ENCODE measurements around the gene C20orf96.

DNA sequence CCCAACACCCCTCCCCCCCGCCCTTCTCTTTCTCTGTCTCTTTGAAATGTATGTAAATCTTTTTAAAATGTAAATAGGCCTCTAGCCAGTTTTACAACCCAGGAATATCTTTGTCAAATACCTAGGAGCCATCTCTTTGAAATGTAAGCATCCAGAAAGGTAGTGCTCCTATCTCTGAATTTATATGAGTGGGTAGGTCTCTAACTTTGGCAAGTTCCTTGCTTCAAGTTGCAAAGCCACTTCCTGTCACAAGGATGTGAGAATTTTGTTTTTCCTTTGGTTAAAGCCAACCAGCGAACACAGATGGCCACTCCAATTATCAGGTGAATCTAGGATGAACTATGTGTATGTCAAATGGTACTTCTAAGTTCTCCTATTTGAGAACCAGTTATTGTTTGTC, 39.2 kb downstream of the C20orf96 start:
- TF ChIP-seq EZH2 (IDR thresholded peaks at IDR 0.05; ENCODE audit: borderline replicate concordance, low read depth, low read length, severe bottlenecking): no peak
- TF ChIP-seq, protein P1, sequence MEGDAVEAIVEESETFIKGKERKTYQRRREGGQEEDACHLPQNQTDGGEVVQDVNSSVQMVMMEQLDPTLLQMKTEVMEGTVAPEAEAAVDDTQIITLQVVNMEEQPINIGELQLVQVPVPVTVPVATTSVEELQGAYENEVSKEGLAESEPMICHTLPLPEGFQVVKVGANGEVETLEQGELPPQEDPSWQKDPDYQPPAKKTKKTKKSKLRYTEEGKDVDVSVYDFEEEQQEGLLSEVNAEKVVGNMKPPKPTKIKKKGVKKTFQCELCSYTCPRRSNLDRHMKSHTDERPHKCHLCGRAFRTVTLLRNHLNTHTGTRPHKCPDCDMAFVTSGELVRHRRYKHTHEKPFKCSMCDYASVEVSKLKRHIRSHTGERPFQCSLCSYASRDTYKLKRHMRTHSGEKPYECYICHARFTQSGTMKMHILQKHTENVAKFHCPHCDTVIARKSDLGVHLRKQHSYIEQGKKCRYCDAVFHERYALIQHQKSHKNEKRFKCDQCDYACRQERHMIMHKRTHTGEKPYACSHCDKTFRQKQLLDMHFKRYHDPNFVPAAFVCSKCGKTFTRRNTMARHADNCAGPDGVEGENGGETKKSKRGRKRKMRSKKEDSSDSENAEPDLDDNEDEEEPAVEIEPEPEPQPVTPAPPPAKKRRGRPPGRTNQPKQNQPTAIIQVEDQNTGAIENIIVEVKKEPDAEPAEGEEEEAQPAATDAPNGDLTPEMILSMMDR (IDR thresholded peaks at IDR 0.05; ENCODE audit: extremely low read depth in 1 of 2, insufficient read depth in 1 of 2, low read depth in 1 of 2, low read length in 2 of 2): no peak
- no peak for TF ChIP-seq POLR2A (IDR thresholded peaks at IDR 0.05; ENCODE audit: low read depth, low read length)
- TF ChIP-seq JUN (IDR thresholded peaks at IDR 0.05; ENCODE audit: borderline replicate concordance, insufficient read depth, insufficient read length, low read depth): no peak
- no peak for TF ChIP-seq POLR2AphosphoS5 (IDR thresholded peaks at IDR 0.05; ENCODE audit: insufficient read depth, low read depth, low read length)
- no peak for TF ChIP-seq FOS (IDR thresholded peaks at IDR 0.05; ENCODE audit: borderline replicate concordance, insufficient read depth, low read length)
- TF ChIP-seq, protein P2, sequence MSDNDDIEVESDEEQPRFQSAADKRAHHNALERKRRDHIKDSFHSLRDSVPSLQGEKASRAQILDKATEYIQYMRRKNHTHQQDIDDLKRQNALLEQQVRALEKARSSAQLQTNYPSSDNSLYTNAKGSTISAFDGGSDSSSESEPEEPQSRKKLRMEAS (IDR thresholded peaks at IDR 0.05; ENCODE audit: insufficient read depth, insufficient read length): no peak
